ENCODE results near the gene DENND10.
A peak's percentile ranks its signal among the peaks of the same experiment; 100 is the strongest.
"Not testable (repeated sequence)": the region's sequence is repeated elsewhere in the genome, so short reads cannot be mapped to it uniquely, and the experiment has no call there.

The DENND10 gene

DNA sequence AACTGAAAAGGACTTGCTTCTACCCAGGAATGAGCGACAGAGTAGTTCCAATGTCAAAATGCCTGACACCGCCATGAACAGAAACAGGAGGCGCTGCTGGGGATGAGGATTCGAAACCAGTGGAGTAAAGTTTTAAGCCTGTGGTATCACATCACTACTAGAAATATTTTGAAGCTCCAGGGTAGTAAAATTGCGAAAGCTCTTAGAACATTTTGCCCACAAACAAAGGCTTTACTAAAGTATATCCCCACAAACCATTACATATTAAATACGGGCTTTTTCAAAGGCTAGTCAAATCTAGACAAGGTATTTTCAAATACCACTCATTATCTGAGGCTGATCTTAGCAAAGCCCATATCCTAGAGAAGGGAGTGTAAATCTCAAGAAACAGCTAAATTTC is 72.3 kb downstream of the DENND10 start:
- DNase-seq (ENCODE audit: low spot score): no peak

DNA sequence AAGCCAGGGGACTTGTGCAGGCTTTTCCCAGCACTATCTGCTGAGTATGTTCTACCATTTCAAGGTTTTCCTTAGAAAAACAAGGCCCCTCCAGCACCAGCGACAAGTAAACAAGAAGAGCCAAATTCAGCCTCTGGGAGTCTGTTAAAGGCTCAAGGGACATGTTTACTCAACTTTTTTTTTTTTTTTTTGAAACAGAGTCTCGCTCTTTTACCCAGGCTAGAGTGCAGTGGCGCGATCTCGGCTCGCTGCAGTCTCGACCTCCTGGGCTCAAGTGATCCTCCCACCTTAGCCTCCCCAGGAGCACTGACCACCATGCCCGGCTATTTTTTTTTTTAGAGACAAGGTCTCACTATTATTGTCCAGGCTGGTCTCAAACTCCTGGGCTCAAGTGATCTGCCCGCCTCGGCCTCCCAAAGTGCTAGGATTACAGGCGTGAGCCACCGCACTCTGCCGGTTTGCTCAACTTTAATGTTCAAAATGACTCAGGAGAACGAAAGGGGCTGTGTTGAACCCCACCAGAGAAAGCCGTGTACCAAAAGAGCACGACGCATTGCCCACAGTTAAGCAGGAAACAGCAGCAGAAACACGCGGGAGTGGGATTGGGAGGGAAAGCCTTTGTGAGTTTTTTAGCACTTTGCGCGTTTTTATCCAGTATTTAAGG is 73.9 kb downstream of the DENND10 start:
- no peak for DNase-seq (ENCODE audit: low spot score)

GRCh38 chr10:119178372-119179119 is 74.6 kb downstream of the DENND10 start, which contains the start of gene PRDX3:
Gene PRDX3, minus strand, starts transcription at chr10:119178812. Its CDS starts 22 bp downstream, at chr10:119178790.
- DNase-seq (ENCODE audit: low spot score): peak; percentile 89

DNA sequence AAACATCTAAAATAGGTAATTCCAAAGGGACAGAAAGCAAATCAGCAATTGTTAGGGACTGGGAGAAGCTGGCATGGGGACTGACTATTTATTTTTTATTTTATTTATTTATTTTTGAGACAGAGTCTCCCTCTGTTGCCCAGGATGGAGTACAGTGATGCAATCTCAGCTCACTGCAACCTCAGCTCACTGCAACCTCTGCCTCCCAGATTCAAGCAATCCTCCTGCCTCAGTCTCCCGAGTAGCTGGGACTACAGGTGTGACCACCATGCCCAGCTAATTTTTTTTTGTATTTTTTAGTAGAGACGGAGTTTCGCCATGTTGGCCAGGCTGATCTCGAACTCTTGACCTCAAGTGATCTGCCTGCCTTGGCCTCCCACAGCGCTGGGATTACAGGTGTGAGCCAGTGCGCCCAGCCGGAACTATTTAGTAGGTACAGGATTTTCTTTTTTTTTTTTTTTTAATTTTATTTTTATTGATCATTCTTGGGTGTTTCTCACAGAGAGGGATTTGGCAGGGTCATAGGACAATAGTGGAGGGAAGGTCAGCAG is 77.0 kb downstream of the DENND10 start:
- DNase-seq (ENCODE audit: low spot score): not testable (repeated sequence)

DNA sequence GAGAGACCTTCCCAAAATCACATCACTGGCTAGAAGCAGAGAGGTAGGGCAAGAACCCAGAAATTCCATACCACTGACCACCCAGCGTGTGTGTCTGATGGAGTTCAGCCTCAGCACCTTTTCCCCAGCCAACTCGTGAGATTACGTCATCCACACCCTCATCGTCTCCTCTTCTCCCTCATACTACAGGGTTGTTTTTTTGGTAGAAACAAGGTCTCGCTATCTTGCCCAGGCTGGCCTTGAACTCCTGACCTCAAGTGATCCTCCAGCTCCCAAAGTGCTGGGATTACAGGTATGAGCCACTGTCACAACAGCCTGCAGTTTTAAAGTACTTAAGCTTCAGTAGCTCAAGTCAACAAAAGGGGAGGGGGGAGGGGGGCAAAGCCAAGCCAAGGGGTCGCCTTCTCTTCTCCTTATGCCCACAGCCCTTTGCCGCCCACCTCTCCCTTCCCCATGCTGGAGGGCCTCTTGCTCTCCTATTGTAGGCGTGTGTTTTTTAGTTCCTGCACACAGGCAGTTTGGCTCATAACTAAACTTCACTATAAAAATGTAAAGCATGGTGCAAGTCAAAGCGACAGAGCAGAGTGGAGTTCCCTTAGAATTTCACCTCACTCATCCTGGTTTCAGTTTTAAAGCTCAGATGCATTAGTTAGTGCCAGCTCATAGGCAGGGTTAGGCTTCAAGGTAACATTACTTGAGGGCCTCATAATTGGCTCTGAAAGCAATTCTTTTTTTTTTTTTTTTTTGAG is 79.9 kb downstream of the DENND10 start:
- no peak for DNase-seq (ENCODE audit: low spot score)

All from germinal center (tissue), 1 donor.